GM23248 (cell line): ENCODE measurements around the gene VTI1B. TPM values are rescaled to one million over a fixed set of nuclear protein-coding genes. Genes with fewer than 3 reads are reported as not detected.

Experiments
- DNase-seq: peaks from one replicate; pipeline ENCODE4 v3.0.0-alpha.2; 2015
- H2AFZ ChIP-seq: fragments of 200-600 bp; sonication (generic); 2 replicates; pipeline ENCODE4 v1.6.1; 2016; ENCODE audit warnings: antibody characterized with exemption
- H3F3A ChIP-seq: fragments of 200-600 bp; sonication (generic); 2 replicates; pipeline ENCODE4 v1.6.1; 2016; ENCODE audit warnings: mild to moderate bottlenecking, antibody characterized with exemption, mixed run types; ENCODE audit not compliant: insufficient read depth
- H3K27ac ChIP-seq: fragments of 200-600 bp; sonication (generic); 2 replicates; pipeline ENCODE4 v1.5.1; 2016; ENCODE audit warnings: mild to moderate bottlenecking
- H3K27me3 ChIP-seq: fragments of 200-600 bp; sonication (generic); replicated peaks from 2 replicates; pipeline ENCODE4 v1.6.1; 2016; ENCODE audit warnings: mild to moderate bottlenecking; ENCODE audit not compliant: insufficient read depth
- H3K36me3 ChIP-seq: fragments of 200-600 bp; sonication (generic); 2 replicates; pipeline ENCODE4 v1.6.1; 2016; ENCODE audit warnings: low read depth, mild to moderate bottlenecking
- H3K4me1 ChIP-seq: fragments of 200-600 bp; sonication (generic); 2 replicates; pipeline ENCODE4 v1.6.1; 2016; ENCODE audit warnings: mild to moderate bottlenecking; ENCODE audit not compliant: insufficient read depth
- H3K4me2 ChIP-seq: fragments of 200-600 bp; sonication (generic); one replicate; pipeline ENCODE4 v1.6.1; 2016; ENCODE audit warnings: mild to moderate bottlenecking; ENCODE audit not compliant: unreplicated experiment
- H3K4me3 ChIP-seq: fragments of 200-600 bp; sonication (generic); 2 replicates; pipeline ENCODE4 v1.5.1; 2016; ENCODE audit warnings: mild to moderate bottlenecking
- H3K79me2 ChIP-seq: fragments of 200-600 bp; sonication (generic); 2 replicates; pipeline ENCODE4 v1.6.1; 2016; ENCODE audit warnings: mild to moderate bottlenecking; ENCODE audit not compliant: insufficient read depth
- H3K9ac ChIP-seq: fragments of 200-600 bp; sonication (generic); 2 replicates; pipeline ENCODE4 v1.6.1; 2016; ENCODE audit warnings: mild to moderate bottlenecking
- H3K9me2 ChIP-seq: fragments of 200-600 bp; sonication (generic); 2 replicates; pipeline ENCODE4 v1.6.1; 2016; ENCODE audit warnings: mixed run types, mild to moderate bottlenecking, moderate library complexity; ENCODE audit not compliant: insufficient read depth
- H3K9me3 ChIP-seq: fragments of 200-600 bp; sonication (generic); one replicate; pipeline ENCODE4 v1.6.1; 2017; ENCODE audit warnings: low read depth
- H4K20me1 ChIP-seq: fragments of 200-600 bp; sonication (generic); 2 replicates; pipeline ENCODE4 v1.6.0; 2016; ENCODE audit not compliant: insufficient read depth
- EZH2 ChIP-seq: fragments of 200-600 bp; sonication (generic); IDR thresholded peaks from 2 replicates; pipeline ENCODE4 v1.6.1; 2018; ENCODE audit warnings: antibody characterized with exemption, mild to moderate bottlenecking; ENCODE audit not compliant: insufficient read depth, poor library complexity, severe bottlenecking
- EZH2phosphoT487 ChIP-seq: fragments of 200-600 bp; sonication (generic); IDR thresholded peaks from 2 replicates; pipeline ENCODE4 v1.6.1; 2018; ENCODE audit warnings: antibody characterized with exemption, moderate library complexity, mild to moderate bottlenecking, low read depth; ENCODE audit not compliant: insufficient read depth
- WGBS, 2 experiments: methylation state at CpG; one replicate each; pipeline ENCODE4 v1.1.6; 2015 to 2017; ENCODE audit warnings: low lambda C conversion rate in 2 of 2, low coverage in 1 of 2; ENCODE audit errors: missing lambda C conversion rate in 2 of 2; 5-methylcytosine and 5-hydroxymethylcytosine counted together
- in situ Hi-C: fragments of 300-500 bp; cut with MboI; formaldehyde crosslinking; loops from 2 replicates; pipeline ENCODE4 v1.15.0; 2020
- polyA plus RNA-seq: library from polyadenylated mRNA; unstranded; fragments of >200 nt; fragmentation: Nextera tagmentation; extraction: Ambion mirVana; gene quantifications from 2 replicates; pipeline ENCODE4 v1.2.1, GENCODE V29; 2016
- total RNA-seq: library from RNA; depleted of rRNA; stranded (reverse); fragments of >200 nt; shearing (Covaris generic); gene quantifications from 2 replicates; pipeline ENCODE4 v1.2.3, GENCODE V29; 2014

Gene VTI1B
- total and polyA plus RNA-seq, 2 experiments from 2014 or later: 61.5 to 207 TPM

GRCh38 chr14:67644428-67644827 is 30.0 kb downstream of the VTI1B start:
- H4K20me1 ChIP-seq: no peaks in the 10 kb centered on the region
- H3K4me1 ChIP-seq: no peaks in the 10 kb centered on the region
- H3K36me3 ChIP-seq: peaks cover 23% of the 10 kb centered on the region
- in situ Hi-C loops: no loop called here
- TF ChIP-seq EZH2phosphoT487 (no peak), EZH2 (no peak)
- H3K9ac ChIP-seq: no peak overlapping the region
- H3K9me2 ChIP-seq: no peaks in the 10 kb centered on the region
- H3K4me2 ChIP-seq: no peak overlapping the region
- H2AFZ ChIP-seq: no peak overlapping the region
- no peak for DNase-seq
- whole genome bisulfite sequencing, 2 experiments: 96 to 98% methylated on average over 2 of the region's 2 CpGs
- no peak overlapping the region for H3K27ac ChIP-seq
- no peaks in the 10 kb centered on the region for H3K9me3 ChIP-seq
- H3K79me2 ChIP-seq: 0 out of 2 replicates have a peak, but pooled peaks cover 4% of the 10 kb centered on the region
- no peaks in the 10 kb centered on the region for H3F3A ChIP-seq
- H3K4me3 ChIP-seq: no peak overlapping the region
- H3K27me3 ChIP-seq: no peaks in the 10 kb centered on the region

- no peaks in the 10 kb centered on the region for H3K4me1 ChIP-seq
- no peak for TF ChIP-seq EZH2phosphoT487
- no peak for TF ChIP-seq EZH2
- H3K4me2 ChIP-seq: no peak overlapping the region
- H2AFZ ChIP-seq: no peak overlapping the region
- no peaks in the 10 kb centered on the region for H3F3A ChIP-seq
- no peak overlapping the region for H3K9ac ChIP-seq
- DNase-seq: no peak
- H3K36me3 ChIP-seq: peaks cover 18% of the 10 kb centered on the region
- H3K9me2 ChIP-seq: no peaks in the 10 kb centered on the region
- no peak overlapping the region for H3K4me3 ChIP-seq
- H3K79me2 ChIP-seq: no peaks in the 10 kb centered on the region
- WGBS, 2 experiments: 96 to 100% methylated on average over 1 of the region's 1 CpG
- H3K9me3 ChIP-seq: no peaks in the 10 kb centered on the region
- no peaks in the 10 kb centered on the region for H4K20me1 ChIP-seq
- in situ Hi-C loops: no loop called here
- no peaks in the 10 kb centered on the region for H3K27me3 ChIP-seq
- no peak overlapping the region for H3K27ac ChIP-seq
Measured at GRCh38 chr14:67643713-67644112, 30.7 kb downstream of the VTI1B start.

DNA sequence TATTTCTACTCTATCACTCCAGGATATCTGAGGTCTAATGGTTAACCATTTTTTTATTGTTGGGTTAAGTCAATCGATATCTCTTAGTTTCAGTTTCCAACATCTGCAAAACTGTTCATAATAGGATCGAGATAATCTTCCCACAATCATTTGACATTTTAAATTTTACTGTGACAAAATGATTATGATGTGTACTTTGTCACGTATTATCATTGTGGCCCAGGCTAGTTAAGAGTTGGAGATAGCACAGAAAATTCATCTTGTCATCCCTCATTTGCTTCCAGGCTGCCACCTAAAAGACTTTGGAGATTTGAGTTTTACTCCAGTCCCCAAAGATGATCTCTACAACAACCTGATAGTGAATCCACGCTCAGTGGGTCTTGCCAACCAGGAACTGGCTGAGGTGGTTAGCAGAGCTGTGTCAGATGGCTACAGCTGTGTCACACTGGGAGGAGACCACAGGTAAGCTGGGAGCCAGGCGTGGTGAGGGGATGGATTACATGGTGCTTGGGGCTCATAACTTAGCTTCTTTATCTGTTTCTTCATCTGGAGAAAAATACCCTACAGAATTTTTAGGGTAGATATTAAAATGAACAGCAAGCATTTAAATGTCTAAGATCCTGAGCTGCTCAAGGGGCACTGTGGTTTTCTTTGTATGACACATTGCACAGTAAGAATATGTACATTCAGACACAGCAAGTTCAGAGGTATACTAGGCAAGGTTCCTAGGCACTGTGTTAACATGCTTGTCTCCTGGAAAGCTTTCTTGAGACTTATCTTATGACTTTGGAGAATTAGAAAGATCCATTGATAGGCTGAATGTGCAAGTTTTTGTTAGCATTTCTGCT is 32.3 kb downstream of the VTI1B start:
- no peaks in the 10 kb centered on the region for H3F3A ChIP-seq
- no peak overlapping the region for H3K27ac ChIP-seq
- H3K9ac ChIP-seq: no peak overlapping the region
- H3K27me3 ChIP-seq: no peaks in the 10 kb centered on the region
- H4K20me1 ChIP-seq: no peaks in the 10 kb centered on the region
- no peaks in the 10 kb centered on the region for H3K79me2 ChIP-seq
- no peaks in the 10 kb centered on the region for H3K4me1 ChIP-seq
- 88 to 89% methylated on average over 5 of the region's 5 CpGs for whole genome bisulfite sequencing, 2 experiments
- H3K9me3 ChIP-seq: no peaks in the 10 kb centered on the region
- DNase-seq: no peak
- H2AFZ ChIP-seq: no peak overlapping the region
- no peak overlapping the region for H3K4me3 ChIP-seq
- in situ Hi-C loops: no loop called here
- H3K4me2 ChIP-seq: no peak overlapping the region
- no peak for TF ChIP-seq EZH2
- no peak for TF ChIP-seq EZH2phosphoT487
- peaks cover 10% of the 10 kb centered on the region; the same call in 1 of the 2 replicates for H3K36me3 ChIP-seq
- no peaks in the 10 kb centered on the region for H3K9me2 ChIP-seq

DNA sequence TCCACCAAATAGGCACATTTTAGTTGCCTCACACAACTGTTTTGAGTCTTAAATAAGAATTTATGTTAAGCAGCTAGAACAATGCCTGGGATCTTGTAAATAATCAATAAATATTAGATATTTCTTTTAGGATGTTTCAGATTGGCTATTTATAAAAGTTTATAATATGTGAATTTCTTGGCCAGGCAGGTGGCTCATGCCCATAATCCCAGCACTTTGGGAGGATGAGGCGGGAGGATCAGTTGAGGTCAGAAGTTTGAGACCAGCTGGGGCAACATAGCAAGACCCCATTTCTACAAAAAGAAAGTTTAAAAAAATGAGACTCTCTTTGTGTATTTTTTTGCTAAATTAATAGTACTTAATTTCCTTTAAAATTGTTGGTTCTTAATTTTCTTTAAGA is 33.0 kb downstream of the VTI1B start:
- Histone ChIP-seq H3F3A (no peaks in the 10 kb centered on the region), H3K79me2 (no peaks in the 10 kb centered on the region), H3K4me2 (no peak overlapping the region), H3K4me3 (no peak overlapping the region), H3K27ac (no peak overlapping the region), H3K9me2 (no peaks in the 10 kb centered on the region), H3K36me3 (peaks cover 5% of the 10 kb centered on the region; the same call in 1 of the 2 replicates), H3K4me1 (peaks cover 2% of the 10 kb centered on the region; the same call in 1 of the 2 replicates), H3K9me3 (no peaks in the 10 kb centered on the region), H3K9ac (no peak overlapping the region), H3K27me3 (no peaks in the 10 kb centered on the region), H2AFZ (no peak overlapping the region), H4K20me1 (no peaks in the 10 kb centered on the region)
- 95 to 97% methylated on average over 1 of the region's 1 CpG for WGBS, 2 experiments
- in situ Hi-C loops: no loop called here
- no peak for TF ChIP-seq EZH2phosphoT487
- TF ChIP-seq EZH2: no peak
- no peak for DNase-seq
